Measurements from ENCODE around the gene SNX17. TPM values are rescaled to one million over a fixed set of nuclear protein-coding genes. Genes with fewer than 3 reads are reported as not detected.
A peak's percentile ranks its signal among the peaks of the same experiment; 100 is the strongest.

The SNX17 gene
- total and polyA plus RNA-seq, 2 of the 4 experiments (the other 2 are of a cell fraction): 102 to 130 TPM

GRCh38 chr2:27376151-27376865 lies 5.9 kb downstream of the SNX17 start:
- intact Hi-C loops (cut with micrococcal nuclease) (no loop called here), in situ Hi-C loops (cut with MboI; ENCODE audit: low sequenced_read_pairs) (no loop called here)
- H3K27ac ChIP-seq (ENCODE audit: insufficient read depth, low read length): no peak overlapping the region

More at GRCh38 chr2:27376151-27376865, 5.9 kb downstream of the SNX17 start:
- H3K79me1 ChIP-seq (ENCODE audit: low read depth in 1 of 2, low read length in 2 of 2): peaks cover 28 to 69% of the 10 kb centered on the region in 2 experiments
- H4K20me1 ChIP-seq (ENCODE audit: insufficient read depth, low read length): peaks cover 29% of the 10 kb centered on the region; the same call in 1 of the 2 replicates
- H4K8ac ChIP-seq (ENCODE audit: low read depth in 2 of 2, low read length in 2 of 2): no peak overlapping the region
- peaks cover 5% of the 10 kb centered on the region; the same call in 1 of the 2 replicates for H3K9me1 ChIP-seq (ENCODE audit: insufficient read depth, low read length)
- H3K4me2 ChIP-seq (ENCODE audit: low read depth, low read length): no peak overlapping the region
- no peak overlapping the region for H3K14ac ChIP-seq (replicated peaks; ENCODE audit: low read depth, low read length)
- H3K36me3 ChIP-seq (ENCODE audit: control insufficient read depth, insufficient read depth, low read length): peaks cover 51% of the 10 kb centered on the region
- no peak overlapping the region for H2BK15ac ChIP-seq (ENCODE audit: low read depth, low read length)
- 90% methylated on average over 4 of the region's 16 CpGs; no CpG with 5 or more reads in 1 of the 2 experiments for WGBS, 2 experiments (ENCODE audit: extremely low coverage in 2 of 2, insufficient read length in 1 of 2)
- BruUV-seq (replicated peaks): TSS peak; percentile 79
- no peak overlapping the region for H3K18ac ChIP-seq (ENCODE audit: low read depth, low read length)
- no peak overlapping the region for H3K4me3 ChIP-seq (ENCODE audit: insufficient read depth, low read depth, low read length)
- H3K56ac ChIP-seq (ENCODE audit: extremely low read depth, insufficient read depth, low read length): no peak overlapping the region
- dilution Hi-C loops (cut with HindIII; ENCODE audit: low sequenced_read_pairs, unreplicated experiment): no loop called here
- H3K27me3 ChIP-seq (ENCODE audit: control insufficient read depth, insufficient read depth, low read length): no peaks in the 10 kb centered on the region
- no peak overlapping the region for H4K5ac ChIP-seq (ENCODE audit: low read depth, low read length)
- ChIA-PET POLR2A (ENCODE audit: unreplicated experiment) (no interaction called here), CTCF (no interaction called here)
- no peak for ATAC-seq (ENCODE audit: low read depth)
- no peak overlapping the region for H4K91ac ChIP-seq (ENCODE audit: insufficient read depth, low read depth, low read length)
- no peak overlapping the region for H2AK9ac ChIP-seq (replicated peaks; ENCODE audit: low read depth, low read length, poor library complexity)
- H3K23ac ChIP-seq (ENCODE audit: low read depth, low read length): no peak overlapping the region
- no peak overlapping the region for H2BK20ac ChIP-seq (ENCODE audit: low read depth, low read length)
- no peaks in the 10 kb centered on the region for H3K9me3 ChIP-seq (ENCODE audit: control insufficient read depth, insufficient read depth, low read length)
- H3K9ac ChIP-seq (ENCODE audit: low read depth, low read length): no peak overlapping the region
- no peak overlapping the region for H2BK5ac ChIP-seq (ENCODE audit: low read depth, low read length, poor library complexity, severe bottlenecking)
- no peak for TF ChIP-seq USF2 (IDR thresholded peaks at IDR 0.05; ENCODE audit: low read depth, low read length)
- no peak for TF ChIP-seq ELK1 (IDR thresholded peaks at IDR 0.05; ENCODE audit: borderline replicate concordance, low read depth, low read length)
- no peak for TF ChIP-seq NFE2L2 (IDR thresholded peaks at IDR 0.05; ENCODE audit: low read depth, low read length)
- TF ChIP-seq CEBPB (IDR thresholded peaks at IDR 0.05; ENCODE audit: low read depth, low read length): no peak
- TF ChIP-seq SMC3 (IDR thresholded peaks at IDR 0.05; ENCODE audit: low read depth, low read length): no peak
- no peak for DNase-seq
- no peak overlapping the region for H2AK5ac ChIP-seq (ENCODE audit: low read depth, low read length)
- H3K4ac ChIP-seq (ENCODE audit: low read depth, low read length): no peak overlapping the region
- H2AFZ ChIP-seq (replicated peaks; ENCODE audit: low read length, poor library complexity): no peak overlapping the region
- no peak overlapping the region for H2BK120ac ChIP-seq (ENCODE audit: low read depth, low read length)
- H3K4me1 ChIP-seq (ENCODE audit: control insufficient read depth, insufficient read depth, low read length): peaks cover 12% of the 10 kb centered on the region

All from IMR-90 (cell line).